ENCODE measurements around the gene FCRL5. TPM values are rescaled to one million over a fixed set of nuclear protein-coding genes. Genes with fewer than 3 reads are reported as not detected.
"Not testable (repeated sequence)": the region's sequence is repeated elsewhere in the genome, so short reads cannot be mapped to it uniquely, and the experiment has no call there.

Gene FCRL5
- polyA plus RNA-seq, 2 donors = 0.04 to 0.08 TPM

GRCh38 chr1:157577420-157577819 lies 25.1 kb upstream of the FCRL5 start:
- no peaks in the 10 kb centered on the region for H3K36me3 ChIP-seq (ENCODE audit: control insufficient read depth in 2 of 2, insufficient read depth in 2 of 2, low read length in 1 of 2)
- H3K27me3 ChIP-seq (ENCODE audit: control insufficient read depth in 1 of 2, insufficient read depth in 2 of 2, low read length in 2 of 2) = no peaks in the 10 kb centered on the region
- 74 to 79% methylated on average over 3 of the region's 3 CpGs for WGBS, 2 donors
- no peaks in the 10 kb centered on the region for H3K9me3 ChIP-seq (ENCODE audit: control insufficient read depth in 2 of 2, insufficient read depth in 1 of 2, low read depth in 1 of 2, low read length in 1 of 2)
- no peaks in the 10 kb centered on the region for H3K4me1 ChIP-seq (ENCODE audit: control insufficient read depth in 2 of 2, insufficient read depth in 2 of 2, low read length in 1 of 2)
- H3K4me3 ChIP-seq (ENCODE audit: low read depth in 1 of 2, low read length in 2 of 2) = no peak overlapping the region
- no peak overlapping the region for H3K27ac ChIP-seq (ENCODE audit: low read depth in 2 of 2, low read length in 1 of 2)

DNA sequence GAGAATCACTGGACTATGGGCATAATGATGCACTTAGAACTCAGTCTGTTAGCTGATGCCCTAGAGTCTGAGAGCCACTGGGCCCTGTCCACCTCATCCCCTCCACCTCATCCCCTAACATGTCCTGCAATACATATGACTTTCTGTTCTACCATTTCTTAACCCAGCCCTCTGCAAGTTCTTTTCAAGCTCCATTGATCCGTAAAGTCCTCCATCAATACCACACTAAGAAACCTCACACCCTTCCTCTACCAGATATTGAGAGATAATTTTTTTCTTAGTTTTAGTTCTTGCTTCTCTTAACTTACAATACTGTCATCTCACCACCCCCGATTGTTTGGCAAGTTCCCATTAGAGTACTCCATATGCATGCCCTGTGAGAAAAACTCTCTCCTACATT lies 23.4 kb upstream of the FCRL5 start:
- Histone ChIP-seq H3K27me3 (ENCODE audit: control insufficient read depth in 1 of 2, insufficient read depth in 2 of 2, low read length in 2 of 2) (no peaks in the 10 kb centered on the region), H3K4me3 (ENCODE audit: low read depth in 1 of 2, low read length in 2 of 2) (no peak overlapping the region), H3K9me3 (ENCODE audit: control insufficient read depth in 2 of 2, insufficient read depth in 1 of 2, low read depth in 1 of 2, low read length in 1 of 2) (no peaks in the 10 kb centered on the region), H3K27ac (ENCODE audit: low read depth in 2 of 2, low read length in 1 of 2) (no peak overlapping the region), H3K4me1 (ENCODE audit: control insufficient read depth in 2 of 2, insufficient read depth in 2 of 2, low read length in 1 of 2) (no peaks in the 10 kb centered on the region), H3K36me3 (ENCODE audit: control insufficient read depth in 2 of 2, insufficient read depth in 2 of 2, low read length in 1 of 2) (no peaks in the 10 kb centered on the region)
- 85% methylated on average over 2 of the region's 2 CpGs for WGBS, 2 donors

DNA sequence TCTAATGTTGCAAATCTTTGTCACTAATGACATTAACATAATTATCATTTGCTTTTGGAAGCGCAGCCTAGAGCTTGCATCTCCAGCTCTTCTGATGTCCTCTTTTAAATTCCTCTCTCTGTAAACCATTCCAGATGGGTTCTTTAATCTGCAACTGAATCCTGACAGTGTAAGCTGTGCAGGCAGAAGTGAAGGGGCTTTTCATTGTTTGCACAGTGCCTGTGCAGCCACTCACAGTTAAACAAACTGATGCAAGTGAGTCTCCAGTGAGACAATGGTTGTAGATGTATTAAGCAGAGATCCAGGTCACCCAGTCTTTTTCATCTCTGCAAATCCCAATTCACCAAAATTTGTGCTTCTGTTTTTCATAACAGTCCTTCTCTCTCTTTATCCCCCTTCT lies 22.5 kb upstream of the FCRL5 start:
- Histone ChIP-seq H3K36me3 (ENCODE audit: control insufficient read depth in 2 of 2, insufficient read depth in 2 of 2, low read length in 1 of 2) (no peaks in the 10 kb centered on the region), H3K27me3 (ENCODE audit: control insufficient read depth in 1 of 2, insufficient read depth in 2 of 2, low read length in 2 of 2) (no peaks in the 10 kb centered on the region), H3K27ac (ENCODE audit: low read depth in 2 of 2, low read length in 1 of 2) (no peak overlapping the region), H3K4me3 (ENCODE audit: low read depth in 1 of 2, low read length in 2 of 2) (no peak overlapping the region), H3K4me1 (ENCODE audit: control insufficient read depth in 2 of 2, insufficient read depth in 2 of 2, low read length in 1 of 2) (no peaks in the 10 kb centered on the region), H3K9me3 (ENCODE audit: control insufficient read depth in 2 of 2, insufficient read depth in 1 of 2, low read depth in 1 of 2, low read length in 1 of 2) (no peaks in the 10 kb centered on the region)
- WGBS, 2 donors = 50 to 69% methylated on average over 1 of the region's 1 CpG

DNA sequence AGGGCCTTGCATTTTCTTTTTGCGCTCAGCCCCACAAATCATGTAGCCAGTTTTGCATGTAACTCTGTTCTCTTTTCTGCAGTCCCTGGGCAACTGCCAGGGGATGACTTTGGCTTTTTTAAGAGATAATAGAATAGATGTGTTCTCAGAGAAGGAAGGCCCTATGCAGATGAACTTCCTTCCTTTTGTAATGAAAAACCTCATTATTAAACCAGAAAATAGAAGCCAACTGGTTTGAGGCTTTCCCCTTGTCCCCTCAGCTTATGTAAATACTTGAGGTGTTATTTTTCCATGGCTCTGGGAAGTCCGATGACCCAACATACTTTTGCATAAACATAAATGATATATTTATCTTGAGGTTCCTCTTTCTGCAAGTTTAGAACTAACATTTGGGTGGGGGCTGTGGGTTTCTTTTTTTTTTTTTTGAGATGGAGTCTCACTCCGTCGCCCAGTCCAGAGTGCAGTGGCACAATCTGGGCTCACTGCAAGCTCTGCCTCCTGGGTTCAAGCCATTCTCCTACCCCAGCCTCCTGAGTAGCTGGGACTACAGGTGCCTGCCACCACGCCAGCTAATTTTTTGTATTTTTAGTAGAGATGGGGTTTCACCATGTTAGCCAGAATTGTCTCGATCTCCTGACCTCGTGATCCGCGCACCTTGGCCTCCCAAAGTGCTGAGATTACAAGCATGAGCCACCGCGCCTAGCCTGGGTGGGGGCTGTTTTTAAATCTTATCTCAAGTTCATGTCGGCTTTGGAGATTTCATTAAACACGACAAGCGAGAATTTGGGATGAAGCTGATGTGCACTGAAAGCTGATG lies 14.4 kb upstream of the FCRL5 start:
- no peaks in the 10 kb centered on the region for H3K4me1 ChIP-seq (ENCODE audit: control insufficient read depth in 2 of 2, insufficient read depth in 2 of 2, low read length in 1 of 2)
- no peaks in the 10 kb centered on the region for H3K9me3 ChIP-seq (ENCODE audit: control insufficient read depth in 2 of 2, insufficient read depth in 1 of 2, low read depth in 1 of 2, low read length in 1 of 2)
- WGBS, 2 donors = 77 to 80% methylated on average over 14 of the region's 14 CpGs
- no peaks in the 10 kb centered on the region for H3K27me3 ChIP-seq (ENCODE audit: control insufficient read depth in 1 of 2, insufficient read depth in 2 of 2, low read length in 2 of 2)
- no peak overlapping the region for H3K4me3 ChIP-seq (ENCODE audit: low read depth in 1 of 2, low read length in 2 of 2)
- H3K27ac ChIP-seq (ENCODE audit: low read depth in 2 of 2, low read length in 1 of 2) = no peak overlapping the region
- no peaks in the 10 kb centered on the region for H3K36me3 ChIP-seq (ENCODE audit: control insufficient read depth in 2 of 2, insufficient read depth in 2 of 2, low read length in 1 of 2)

DNA sequence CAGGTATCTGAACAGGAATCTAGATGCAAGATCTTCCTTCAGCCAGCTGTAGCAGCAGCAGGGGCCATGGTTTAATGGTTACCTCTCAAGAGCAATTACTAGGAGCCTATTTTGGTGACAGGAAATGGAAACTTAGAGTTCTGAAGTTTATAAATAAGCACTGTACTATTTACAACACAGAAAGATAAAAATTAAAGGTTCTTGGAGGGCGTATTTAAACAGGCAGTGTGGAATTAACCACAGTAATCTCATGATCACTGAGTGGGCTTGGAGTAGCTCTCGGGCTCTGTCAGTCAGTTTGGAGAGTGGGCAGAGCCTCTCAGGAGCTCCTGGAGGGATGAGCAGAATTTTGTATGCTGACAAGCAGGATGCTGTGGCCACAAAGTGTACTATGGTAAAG lies 10.2 kb upstream of the FCRL5 start:
- Histone ChIP-seq H3K27me3 (ENCODE audit: control insufficient read depth in 1 of 2, insufficient read depth in 2 of 2, low read length in 2 of 2) (no peaks in the 10 kb centered on the region), H3K36me3 (ENCODE audit: control insufficient read depth in 2 of 2, insufficient read depth in 2 of 2, low read length in 1 of 2) (no peaks in the 10 kb centered on the region), H3K9me3 (ENCODE audit: control insufficient read depth in 2 of 2, insufficient read depth in 1 of 2, low read depth in 1 of 2, low read length in 1 of 2) (no peaks in the 10 kb centered on the region), H3K27ac (ENCODE audit: low read depth in 2 of 2, low read length in 1 of 2) (no peak overlapping the region), H3K4me3 (ENCODE audit: low read depth in 1 of 2, low read length in 2 of 2) (no peak overlapping the region), H3K4me1 (ENCODE audit: control insufficient read depth in 2 of 2, insufficient read depth in 2 of 2, low read length in 1 of 2) (no peaks in the 10 kb centered on the region)
- WGBS, 2 donors = 44% methylated on average over 2 of the region's 2 CpGs

DNA sequence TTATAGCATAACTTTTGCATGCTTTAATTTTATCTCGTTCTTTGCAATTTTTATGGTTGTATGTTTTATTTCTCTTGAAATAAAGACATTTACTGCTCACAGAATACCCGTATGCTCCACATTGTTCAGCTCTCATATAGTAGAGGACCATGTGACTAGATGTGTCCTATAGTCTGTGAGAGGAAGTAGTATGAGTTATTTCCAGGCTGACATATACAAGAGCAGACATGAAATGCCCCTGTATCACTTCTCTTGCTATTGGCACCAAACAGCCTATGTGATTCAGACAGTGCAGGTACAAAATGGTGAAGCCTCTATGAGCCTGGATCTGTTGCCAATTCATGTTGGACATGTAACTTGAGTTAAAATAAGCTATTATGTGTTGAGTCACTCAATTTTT lies 5.8 kb upstream of the FCRL5 start:
- no peaks in the 10 kb centered on the region for H3K4me1 ChIP-seq (ENCODE audit: control insufficient read depth in 2 of 2, insufficient read depth in 2 of 2, low read length in 1 of 2)
- H3K4me3 ChIP-seq (ENCODE audit: low read depth in 1 of 2, low read length in 2 of 2) = no peak overlapping the region
- H3K27me3 ChIP-seq (ENCODE audit: control insufficient read depth in 1 of 2, insufficient read depth in 2 of 2, low read length in 2 of 2) = no peaks in the 10 kb centered on the region
- H3K9me3 ChIP-seq (ENCODE audit: control insufficient read depth in 2 of 2, insufficient read depth in 1 of 2, low read depth in 1 of 2, low read length in 1 of 2) = no peaks in the 10 kb centered on the region
- no peaks in the 10 kb centered on the region for H3K36me3 ChIP-seq (ENCODE audit: control insufficient read depth in 2 of 2, insufficient read depth in 2 of 2, low read length in 1 of 2)
- 76 to 78% methylated on average over 2 of the region's 2 CpGs for WGBS, 2 donors
- no peak overlapping the region for H3K27ac ChIP-seq (ENCODE audit: low read depth in 2 of 2, low read length in 1 of 2)

DNA sequence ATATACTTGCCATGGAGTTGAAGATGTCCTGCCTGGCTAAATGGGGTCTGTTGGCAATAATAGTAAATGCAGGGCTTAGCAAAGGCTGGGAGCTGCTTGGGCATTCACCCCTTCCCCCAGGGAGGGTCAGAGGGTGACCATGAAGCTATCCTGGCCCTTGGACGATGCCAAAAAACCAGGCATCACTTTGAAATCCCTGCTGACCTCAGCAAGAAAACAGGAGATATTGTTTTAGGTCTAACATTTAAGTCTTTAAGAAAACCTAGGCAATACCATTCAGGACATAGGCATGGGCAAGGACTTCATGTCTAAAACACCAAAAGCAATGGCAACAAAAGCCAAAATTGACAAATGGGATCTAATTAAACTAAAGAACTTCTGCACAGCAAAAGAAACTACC lies 4.2 kb downstream of the FCRL5 start:
- 70 to 74% methylated on average over 1 of the region's 1 CpG for WGBS, 2 donors

GRCh38 chr1:157542676-157543075 lies 9.6 kb downstream of the FCRL5 start:
- 54 to 62% methylated on average over 6 of the region's 6 CpGs for WGBS, 2 donors

More for the DNA sequence above, 4.2 kb downstream of the FCRL5 start:
- not testable (repeated sequence) for H3K27me3 ChIP-seq (ENCODE audit: control insufficient read depth in 1 of 2, insufficient read depth in 2 of 2, low read length in 2 of 2); H3K27ac ChIP-seq (ENCODE audit: low read depth in 2 of 2, low read length in 1 of 2); H3K4me3 ChIP-seq (ENCODE audit: low read depth in 1 of 2, low read length in 2 of 2); H3K36me3 ChIP-seq (ENCODE audit: control insufficient read depth in 2 of 2, insufficient read depth in 2 of 2, low read length in 1 of 2); H3K9me3 ChIP-seq (ENCODE audit: control insufficient read depth in 2 of 2, insufficient read depth in 1 of 2, low read depth in 1 of 2, low read length in 1 of 2); H3K4me1 ChIP-seq (ENCODE audit: control insufficient read depth in 2 of 2, insufficient read depth in 2 of 2, low read length in 1 of 2)

DNA sequence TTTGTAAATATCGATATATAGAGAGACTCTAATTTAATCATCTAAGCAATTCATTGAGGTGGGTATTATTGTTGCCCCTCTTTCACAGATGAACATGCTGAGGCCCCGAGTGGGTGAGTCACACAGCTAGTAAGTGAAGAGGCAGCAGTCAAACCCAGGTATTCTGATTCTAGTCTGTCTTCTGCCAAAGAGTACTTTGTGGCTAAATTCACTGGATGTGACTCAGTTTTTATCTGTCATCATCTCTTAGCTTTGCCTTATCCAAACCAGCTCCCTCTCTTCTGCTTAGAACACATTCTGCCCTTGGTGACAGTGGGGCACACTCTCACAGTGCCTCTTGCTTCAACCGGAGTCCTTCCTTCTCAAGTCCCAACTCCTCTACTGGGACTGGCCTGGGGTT lies 11.5 kb downstream of the FCRL5 start:
- Histone ChIP-seq H3K36me3 (ENCODE audit: control insufficient read depth in 2 of 2, insufficient read depth in 2 of 2, low read length in 1 of 2) (no peaks in the 10 kb centered on the region), H3K27ac (ENCODE audit: low read depth in 2 of 2, low read length in 1 of 2) (no peak overlapping the region), H3K27me3 (ENCODE audit: control insufficient read depth in 1 of 2, insufficient read depth in 2 of 2, low read length in 2 of 2) (no peaks in the 10 kb centered on the region), H3K4me3 (ENCODE audit: low read depth in 1 of 2, low read length in 2 of 2) (no peak overlapping the region), H3K9me3 (ENCODE audit: control insufficient read depth in 2 of 2, insufficient read depth in 1 of 2, low read depth in 1 of 2, low read length in 1 of 2) (no peaks in the 10 kb centered on the region), H3K4me1 (ENCODE audit: control insufficient read depth in 2 of 2, insufficient read depth in 2 of 2, low read length in 1 of 2) (no peaks in the 10 kb centered on the region)
- 73 to 75% methylated on average over 3 of the region's 3 CpGs for WGBS, 2 donors

More at GRCh38 chr1:157542676-157543075, 9.6 kb downstream of the FCRL5 start:
- H3K27ac ChIP-seq (ENCODE audit: low read depth in 2 of 2, low read length in 1 of 2) = no peak overlapping the region
- no peaks in the 10 kb centered on the region for H3K36me3 ChIP-seq (ENCODE audit: control insufficient read depth in 2 of 2, insufficient read depth in 2 of 2, low read length in 1 of 2)
- no peak overlapping the region for H3K4me3 ChIP-seq (ENCODE audit: low read depth in 1 of 2, low read length in 2 of 2)
- H3K4me1 ChIP-seq (ENCODE audit: control insufficient read depth in 2 of 2, insufficient read depth in 2 of 2, low read length in 1 of 2) = no peaks in the 10 kb centered on the region
- no peaks in the 10 kb centered on the region for H3K9me3 ChIP-seq (ENCODE audit: control insufficient read depth in 2 of 2, insufficient read depth in 1 of 2, low read depth in 1 of 2, low read length in 1 of 2)
- no peaks in the 10 kb centered on the region for H3K27me3 ChIP-seq (ENCODE audit: control insufficient read depth in 1 of 2, insufficient read depth in 2 of 2, low read length in 2 of 2)

DNA sequence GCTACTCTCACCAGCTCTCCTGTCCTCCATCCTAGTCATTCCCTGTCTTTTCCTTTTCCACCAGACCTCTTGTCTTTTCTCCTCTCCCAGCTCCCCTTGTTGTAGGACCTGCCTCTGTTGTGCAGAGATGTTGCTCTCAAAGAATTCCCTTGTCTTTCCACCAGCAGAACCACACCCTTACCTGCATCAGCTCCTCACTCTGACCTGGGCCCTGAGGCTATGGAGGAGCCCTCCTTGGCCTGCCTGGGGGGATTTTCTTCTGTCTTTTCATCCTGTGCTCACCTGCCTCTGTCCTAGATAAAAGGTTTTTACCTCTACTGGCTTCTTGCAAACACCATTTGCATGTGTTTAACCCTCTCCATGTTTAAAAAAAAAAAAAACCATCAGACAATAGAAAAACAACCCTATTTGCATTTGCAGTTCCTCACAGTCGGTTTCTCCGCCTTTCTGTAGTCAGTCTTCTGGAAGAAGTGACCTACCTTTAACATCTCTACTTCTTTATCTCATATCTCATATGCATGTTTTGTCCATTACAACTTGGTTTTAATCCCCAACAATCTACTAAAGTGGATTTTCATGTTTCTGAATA lies 12.1 kb downstream of the FCRL5 start:
- Histone ChIP-seq H3K27ac (ENCODE audit: low read depth in 2 of 2, low read length in 1 of 2) (no peak overlapping the region), H3K27me3 (ENCODE audit: control insufficient read depth in 1 of 2, insufficient read depth in 2 of 2, low read length in 2 of 2) (no peaks in the 10 kb centered on the region), H3K9me3 (ENCODE audit: control insufficient read depth in 2 of 2, insufficient read depth in 1 of 2, low read depth in 1 of 2, low read length in 1 of 2) (no peaks in the 10 kb centered on the region), H3K4me1 (ENCODE audit: control insufficient read depth in 2 of 2, insufficient read depth in 2 of 2, low read length in 1 of 2) (no peaks in the 10 kb centered on the region), H3K4me3 (ENCODE audit: low read depth in 1 of 2, low read length in 2 of 2) (no peak overlapping the region), H3K36me3 (ENCODE audit: control insufficient read depth in 2 of 2, insufficient read depth in 2 of 2, low read length in 1 of 2) (no peaks in the 10 kb centered on the region)
- WGBS, 2 donors = 16 to 63% methylated on average over 2 of the region's 2 CpGs
